ENCODE measurements around the gene HIPK4.

Gene HIPK4

DNA sequence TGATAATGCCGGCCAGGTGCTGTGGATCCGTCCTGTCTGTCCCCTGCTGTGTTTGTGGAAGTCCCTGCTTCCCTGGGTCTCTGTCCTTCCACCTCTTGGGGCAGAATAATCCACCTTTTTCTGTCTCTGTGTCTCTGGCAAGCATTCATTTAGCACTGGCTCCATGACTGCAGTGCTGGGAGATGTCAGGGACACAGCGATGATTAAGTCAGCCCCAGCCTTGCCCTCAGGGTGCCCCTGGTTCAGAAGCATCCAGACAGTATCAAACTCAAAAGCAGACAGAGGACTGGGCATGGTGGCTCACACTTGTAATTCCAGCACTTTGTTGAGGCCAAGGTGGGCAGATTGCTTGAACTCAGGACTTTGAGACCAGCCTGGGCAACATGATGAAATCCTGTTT lies 1.5 kb downstream of the HIPK4 start:
- TF ChIP-seq, protein P1, sequence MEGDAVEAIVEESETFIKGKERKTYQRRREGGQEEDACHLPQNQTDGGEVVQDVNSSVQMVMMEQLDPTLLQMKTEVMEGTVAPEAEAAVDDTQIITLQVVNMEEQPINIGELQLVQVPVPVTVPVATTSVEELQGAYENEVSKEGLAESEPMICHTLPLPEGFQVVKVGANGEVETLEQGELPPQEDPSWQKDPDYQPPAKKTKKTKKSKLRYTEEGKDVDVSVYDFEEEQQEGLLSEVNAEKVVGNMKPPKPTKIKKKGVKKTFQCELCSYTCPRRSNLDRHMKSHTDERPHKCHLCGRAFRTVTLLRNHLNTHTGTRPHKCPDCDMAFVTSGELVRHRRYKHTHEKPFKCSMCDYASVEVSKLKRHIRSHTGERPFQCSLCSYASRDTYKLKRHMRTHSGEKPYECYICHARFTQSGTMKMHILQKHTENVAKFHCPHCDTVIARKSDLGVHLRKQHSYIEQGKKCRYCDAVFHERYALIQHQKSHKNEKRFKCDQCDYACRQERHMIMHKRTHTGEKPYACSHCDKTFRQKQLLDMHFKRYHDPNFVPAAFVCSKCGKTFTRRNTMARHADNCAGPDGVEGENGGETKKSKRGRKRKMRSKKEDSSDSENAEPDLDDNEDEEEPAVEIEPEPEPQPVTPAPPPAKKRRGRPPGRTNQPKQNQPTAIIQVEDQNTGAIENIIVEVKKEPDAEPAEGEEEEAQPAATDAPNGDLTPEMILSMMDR (IDR thresholded peaks at IDR 0.05; ENCODE audit: borderline replicate concordance, insufficient read depth, low read depth, low read length) = no peak
- no peak overlapping the region for H3K4me3 ChIP-seq (ENCODE audit: low read depth, low read length)

DNA sequence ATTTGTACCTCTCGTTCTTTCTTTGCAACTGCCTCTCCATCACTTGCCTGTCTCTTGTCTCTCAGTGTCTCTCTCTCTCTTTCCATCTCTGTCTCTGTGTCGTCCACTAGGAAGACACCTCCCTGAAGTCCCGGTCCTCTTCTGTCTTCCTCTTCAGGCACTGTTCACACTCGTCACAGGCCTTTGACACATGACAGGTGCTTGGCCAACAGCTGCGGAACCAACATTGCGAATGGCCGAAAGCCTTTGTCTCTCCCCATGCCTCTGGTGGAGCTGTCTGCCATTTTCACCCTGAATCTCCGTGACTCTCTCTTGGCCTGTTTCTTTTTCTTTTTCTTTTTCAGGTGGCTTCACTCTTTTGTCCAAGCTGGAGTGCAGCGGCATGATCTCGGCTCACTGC lies 2.8 kb downstream of the HIPK4 start:
- H3K4me3 ChIP-seq (ENCODE audit: low read depth, low read length) = no peak overlapping the region

DNA sequence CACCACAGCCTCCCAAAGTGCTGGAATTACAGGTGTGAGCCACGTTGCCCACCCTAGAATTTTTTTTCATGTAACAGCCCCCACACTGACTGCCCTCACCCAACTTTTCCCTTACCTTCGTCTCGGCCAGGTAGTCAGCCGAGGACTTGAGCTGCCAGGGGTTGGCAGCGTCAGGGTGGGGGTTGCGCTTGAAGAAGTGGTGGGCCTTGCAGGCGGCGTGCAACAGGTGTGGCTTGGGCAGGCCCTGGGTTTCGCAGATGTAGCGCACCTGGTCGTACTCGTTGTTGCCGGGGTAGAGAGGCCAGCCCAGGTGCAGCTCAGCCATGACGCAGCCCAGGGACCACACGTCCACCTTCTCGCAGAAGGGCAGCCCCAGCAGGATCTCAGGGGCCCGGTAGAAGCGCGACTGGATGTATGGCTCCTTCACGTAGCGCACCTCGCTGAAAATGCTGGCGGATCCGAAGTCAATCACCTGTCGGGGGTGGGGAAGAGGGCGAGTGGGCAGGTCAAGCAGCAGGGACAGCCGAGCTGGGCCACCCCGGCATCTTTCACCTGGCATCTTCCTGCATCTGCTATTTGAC lies 6.2 kb downstream of the HIPK4 start:
- no peak overlapping the region for H3K4me3 ChIP-seq (ENCODE audit: low read depth, low read length)
- TF ChIP-seq, protein P1 (IDR thresholded peaks at IDR 0.05; ENCODE audit: borderline replicate concordance, insufficient read depth, low read depth, low read length) = no peak

More for the DNA sequence above, 2.8 kb downstream of the HIPK4 start:
- TF ChIP-seq, protein P1 (IDR thresholded peaks at IDR 0.05; ENCODE audit: borderline replicate concordance, insufficient read depth, low read depth, low read length) = no peak

DNA sequence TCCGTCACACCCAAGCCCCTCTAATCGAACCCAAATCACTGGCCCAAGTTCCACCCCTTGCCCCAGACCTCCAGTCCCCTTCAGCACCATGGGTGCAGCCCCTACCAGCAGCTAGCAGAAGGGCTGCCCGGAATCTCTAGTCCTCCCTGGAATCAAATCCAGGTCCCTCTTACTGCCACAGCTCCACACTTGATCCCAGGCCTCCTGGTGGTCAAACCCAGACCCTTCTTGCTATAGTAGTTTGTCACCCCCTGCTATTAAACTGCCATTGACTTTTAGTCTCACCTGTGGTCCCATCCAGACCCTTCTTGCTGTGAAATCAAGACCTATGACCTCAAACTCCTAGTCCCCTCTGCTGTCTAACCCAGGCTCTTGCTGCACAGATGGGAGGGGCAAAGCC lies 8.7 kb downstream of the HIPK4 start:
- H3K4me3 ChIP-seq (ENCODE audit: low read depth, low read length) = no peak overlapping the region
- TF ChIP-seq, protein P1 (IDR thresholded peaks at IDR 0.05; ENCODE audit: borderline replicate concordance, insufficient read depth, low read depth, low read length) = no peak

DNA sequence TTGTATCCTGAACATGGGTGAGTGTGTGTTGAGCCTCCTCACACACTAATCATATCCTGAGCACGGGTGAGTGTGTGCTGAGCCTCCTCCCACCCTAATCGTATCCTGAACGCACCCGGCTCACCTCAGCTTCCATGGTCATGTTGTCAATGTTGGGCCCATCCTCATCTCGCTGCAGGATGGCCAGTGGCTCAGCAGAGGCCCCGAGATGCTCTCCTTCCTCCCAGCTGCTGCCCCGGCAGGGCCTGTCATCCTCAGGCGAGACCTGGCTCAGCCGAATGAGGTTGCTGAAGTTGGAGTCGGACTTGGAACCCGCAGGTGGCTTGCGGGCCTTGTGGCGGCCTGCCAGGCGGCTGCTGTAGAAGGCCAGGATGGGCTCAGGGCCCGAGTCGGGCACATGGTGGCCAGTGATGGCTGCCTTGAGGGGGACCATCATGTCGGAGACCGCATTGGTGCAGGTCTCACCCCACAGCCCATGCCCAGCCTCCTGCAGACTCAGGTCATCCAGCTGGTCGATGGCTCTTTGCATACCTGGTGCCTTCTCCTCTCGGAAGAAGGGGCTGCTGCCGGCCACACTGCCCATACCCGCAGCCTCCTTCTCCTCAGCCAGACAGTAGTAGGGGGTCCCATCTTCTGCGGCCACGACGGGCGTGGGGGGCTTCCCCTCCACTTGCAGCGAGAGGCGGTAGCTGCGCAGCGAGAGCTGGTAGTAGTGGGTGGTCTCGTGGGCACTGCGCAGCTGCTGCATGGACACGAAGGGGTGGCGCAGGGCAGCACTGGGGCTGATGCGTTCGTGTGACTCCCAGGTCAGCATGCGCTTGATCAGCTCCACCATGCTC lies 9.6 kb downstream of the HIPK4 start:
- no peak overlapping the region for H3K4me3 ChIP-seq (ENCODE audit: low read depth, low read length)
- TF ChIP-seq, protein P1 (IDR thresholded peaks at IDR 0.05; ENCODE audit: borderline replicate concordance, insufficient read depth, low read depth, low read length) = no peak

DNA sequence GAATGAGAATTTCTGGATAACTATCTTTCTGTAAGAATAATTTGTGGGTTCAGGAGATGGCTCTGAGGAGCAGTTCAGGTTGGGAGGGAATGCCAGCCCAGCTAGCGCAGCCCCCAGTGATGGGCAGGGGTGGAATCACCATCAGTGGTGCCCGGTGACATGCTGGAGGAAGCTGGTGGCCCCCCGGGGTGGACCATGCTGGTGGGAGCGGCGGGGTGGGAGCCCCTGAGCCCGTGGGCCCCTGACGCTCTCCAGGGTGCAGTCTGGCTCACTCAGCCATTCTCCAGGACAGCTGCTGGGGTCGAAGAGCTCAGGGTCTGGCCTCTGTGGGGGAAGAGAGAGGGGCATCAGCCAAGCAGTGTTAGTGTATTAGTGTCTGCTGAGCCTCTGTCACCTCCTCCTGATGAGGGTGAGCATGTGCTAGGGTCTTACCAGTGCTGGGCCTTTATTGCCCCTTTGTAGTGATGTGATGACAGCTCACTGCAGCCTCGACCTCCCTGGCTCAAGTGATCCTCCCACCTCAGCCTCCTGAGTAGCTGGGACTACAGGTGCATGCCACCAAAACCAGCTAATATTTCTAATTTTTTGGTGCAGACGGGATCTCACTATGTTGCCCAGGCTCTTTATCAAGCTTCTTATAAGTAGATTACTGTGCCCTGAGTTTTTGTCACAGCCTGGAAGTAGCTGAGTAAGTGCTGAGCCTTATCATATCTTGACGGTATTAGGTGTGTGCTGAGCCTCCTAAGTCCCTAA lies 10.4 kb downstream of the HIPK4 start:
- no peak overlapping the region for H3K4me3 ChIP-seq (ENCODE audit: low read depth, low read length)
- TF ChIP-seq, protein P1 (IDR thresholded peaks at IDR 0.05; ENCODE audit: borderline replicate concordance, insufficient read depth, low read depth, low read length) = no peak

Measured in GM12875 (cell line).